DMS53 treated with DMSO at 0.1 percent for 48 hours (cell line): ENCODE data around the gene TNS1.

ENCODE experiments used
- DNase-seq: peaks from one replicate; lab custom pipeline; 2025; ENCODE audit not compliant: unreplicated experiment; lab: John Stamatoyannopoulos, UW

Gene TNS1

GRCh38 chr2:217980591-217980990, 22.2 kb downstream of the TNS1 start:
- DNase-seq: no peak

DNA sequence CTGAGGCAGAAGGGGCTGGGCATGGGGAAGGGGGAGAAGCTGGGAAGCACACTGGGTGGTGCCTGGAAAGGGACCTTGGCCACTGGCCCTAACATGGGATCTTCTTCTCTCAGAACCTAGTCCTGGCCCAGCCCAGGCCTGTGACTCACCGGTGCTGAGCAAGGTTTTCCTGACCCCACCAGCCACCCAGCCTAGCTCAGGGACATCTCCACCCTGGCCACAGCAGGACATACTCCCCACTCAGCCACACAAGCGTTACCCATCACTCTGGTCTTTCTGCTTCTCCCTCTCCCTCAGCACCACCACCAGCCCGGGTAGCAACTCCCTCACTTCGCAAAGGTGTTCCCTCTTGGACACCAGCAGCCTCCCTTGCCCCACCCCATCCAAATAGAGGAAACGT, 22.8 kb downstream of the TNS1 start:
- DNase-seq: no peak

DNA sequence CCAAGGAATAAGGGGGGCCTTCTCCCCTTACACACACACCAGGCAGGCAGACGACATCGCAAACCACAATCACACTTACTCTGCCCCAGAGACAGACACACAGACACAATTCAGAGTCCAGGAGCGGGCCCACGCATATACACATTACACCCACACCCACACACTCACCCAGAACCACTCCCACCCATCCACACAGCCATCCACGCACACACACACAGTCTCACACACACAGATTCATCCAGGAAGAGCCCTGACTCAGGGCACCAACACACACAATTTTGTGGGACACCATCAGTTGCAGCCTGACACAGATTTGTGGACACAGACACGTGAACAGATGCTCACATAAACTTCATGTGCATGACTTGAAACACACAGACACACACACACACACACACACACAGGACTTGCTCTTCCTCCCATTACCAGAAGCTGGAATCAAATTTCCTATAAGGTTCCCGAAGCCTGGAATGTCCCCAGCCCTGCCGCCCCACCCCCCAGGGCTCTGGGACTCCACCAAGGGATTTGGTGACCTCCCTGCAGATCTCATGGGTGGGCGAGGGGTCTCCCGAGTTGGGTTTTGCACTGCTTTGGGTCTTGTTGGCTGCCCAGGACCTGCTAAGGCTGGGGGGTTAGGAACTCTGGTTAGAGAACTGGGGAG, 23.5 kb downstream of the TNS1 start:
- DNase-seq: no peak

GRCh38 chr2:217978536-217979150, 24.2 kb downstream of the TNS1 start:
- no peak for DNase-seq

DNA sequence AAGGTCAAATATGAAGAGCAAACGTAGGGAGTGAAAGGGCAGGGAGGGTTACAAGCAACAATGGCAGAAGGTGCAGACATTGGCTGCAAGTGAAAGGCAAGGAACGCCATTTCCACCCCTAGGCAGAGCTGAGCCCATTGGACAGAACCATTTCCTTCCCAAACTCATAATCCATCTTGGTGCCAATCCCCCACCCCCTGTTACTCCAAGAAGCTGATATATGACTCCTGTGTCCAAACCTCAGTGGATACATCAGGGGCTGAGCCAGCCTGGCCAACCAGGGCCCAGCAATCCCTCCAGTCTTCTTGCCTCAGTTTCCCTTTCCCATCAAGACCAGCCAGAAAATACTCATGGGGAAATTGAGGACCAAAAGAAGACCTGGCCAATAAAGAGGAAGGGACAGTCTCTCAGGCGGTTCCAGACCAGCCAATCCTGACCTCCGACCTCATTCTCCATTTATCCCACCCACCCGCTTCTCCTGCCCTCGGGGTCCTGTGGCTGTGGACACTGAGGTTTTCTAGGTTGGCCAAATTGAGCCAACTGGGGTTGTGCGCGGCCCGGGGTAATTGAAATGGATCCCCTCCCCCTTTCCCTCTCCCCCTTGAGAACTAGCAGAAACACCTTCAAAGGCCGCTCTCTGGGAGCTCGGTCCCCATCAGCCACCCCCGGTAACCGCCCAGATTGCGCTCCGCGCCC, 24.8 kb downstream of the TNS1 start:
- DNase-seq: no peak

DNA sequence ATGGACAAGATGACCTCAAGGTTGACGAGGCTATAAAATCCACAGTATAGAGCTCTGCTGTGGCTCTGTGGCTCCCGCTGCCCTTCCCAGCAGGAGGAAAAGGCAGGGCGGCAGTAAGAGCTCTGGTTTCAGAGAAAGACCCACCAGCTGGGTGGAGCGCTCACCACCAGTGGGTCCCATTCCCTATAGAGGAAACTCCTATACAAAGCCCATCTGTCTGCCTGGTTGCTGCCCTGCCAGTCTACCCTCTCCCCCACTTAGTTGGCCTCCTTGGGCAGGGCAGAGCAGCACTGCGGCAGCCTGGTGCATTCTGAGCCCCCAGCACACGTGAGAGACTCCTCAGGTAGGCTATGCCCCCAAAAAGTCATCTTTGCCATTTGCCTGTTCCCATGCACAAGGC, 26.5 kb downstream of the TNS1 start:
- no peak for DNase-seq

GRCh38 chr2:217975626-217976025, 27.2 kb downstream of the TNS1 start:
- DNase-seq: no peak

GRCh38 chr2:217974389-217975005, 28.3 kb downstream of the TNS1 start:
- no peak for DNase-seq

DNA sequence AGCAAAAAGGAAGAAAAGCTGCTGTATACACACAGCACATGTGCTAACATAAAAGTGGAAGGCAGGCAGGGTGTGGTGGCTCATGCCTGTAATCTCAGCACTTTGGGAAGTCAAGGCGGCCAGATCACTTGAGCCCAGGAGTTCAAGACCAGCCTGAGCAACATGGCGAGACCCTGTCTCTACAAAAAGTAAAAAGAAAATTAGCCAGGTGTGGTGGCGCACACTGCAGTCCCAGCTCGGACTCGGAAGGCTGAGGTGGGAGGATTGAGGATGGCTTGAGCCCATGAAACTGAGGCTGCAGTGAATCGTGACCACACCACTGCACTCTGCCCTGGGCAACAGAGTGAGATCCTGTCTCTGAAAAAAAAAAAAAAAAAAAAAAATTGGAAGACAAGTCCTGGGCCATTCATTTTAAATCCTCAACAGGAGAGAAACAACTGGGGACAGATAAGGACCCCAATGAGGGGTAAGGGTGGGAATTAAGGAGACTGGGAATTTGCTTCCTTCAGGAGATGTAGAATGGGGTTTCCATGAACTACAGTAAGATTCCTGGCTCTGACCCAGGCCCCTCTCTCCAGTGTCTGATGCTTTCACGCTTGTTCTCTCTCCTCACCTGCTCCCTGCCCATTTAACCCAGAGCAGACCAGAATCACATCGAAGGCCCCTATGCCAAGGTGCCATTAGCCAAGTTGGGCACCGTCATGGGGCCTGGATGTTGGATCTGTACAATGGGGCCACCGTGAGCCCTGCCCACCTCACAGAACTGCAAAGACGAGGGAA, 29.6 kb downstream of the TNS1 start:
- no peak for DNase-seq

GRCh38 chr2:217972490-217972889, 30.3 kb downstream of the TNS1 start:
- DNase-seq: no peak

DNA sequence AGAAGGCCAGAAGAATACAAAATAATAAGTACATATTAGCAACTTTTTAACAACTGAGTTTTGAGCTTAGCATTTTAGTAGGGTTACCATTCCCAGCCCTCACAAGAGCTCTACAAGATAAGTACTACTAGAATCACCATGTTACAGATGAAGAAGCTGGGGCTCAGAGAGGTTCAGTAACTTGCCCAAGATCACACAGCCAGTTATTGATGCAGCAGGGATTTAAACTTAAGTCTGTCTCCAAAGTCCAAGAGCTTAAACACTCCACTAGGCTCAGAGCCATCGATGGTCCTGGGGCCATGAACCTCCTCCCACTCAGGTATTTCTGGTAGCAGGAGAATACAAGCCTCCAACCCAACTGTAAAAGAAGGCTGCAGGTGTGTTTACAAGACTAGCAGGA, 30.8 kb downstream of the TNS1 start:
- no peak for DNase-seq

DNA sequence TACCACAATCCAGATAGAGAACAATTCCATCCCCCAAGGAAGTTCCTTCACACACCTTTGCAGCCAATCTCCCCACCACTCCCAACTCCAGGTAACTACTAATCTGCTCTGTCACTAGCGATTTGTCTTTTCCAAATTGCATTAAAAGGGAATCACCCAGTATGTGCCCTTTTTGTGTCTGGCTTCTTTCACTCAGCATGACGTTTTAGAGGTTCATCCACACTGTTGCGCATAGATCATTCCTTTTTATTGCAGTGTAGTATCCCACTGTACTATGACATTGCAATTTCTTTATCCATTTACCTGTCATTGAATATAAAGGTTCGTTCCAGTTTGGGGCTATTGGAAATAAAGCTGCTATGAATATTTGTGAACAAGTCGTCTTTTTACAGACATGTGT, 31.6 kb downstream of the TNS1 start:
- no peak for DNase-seq

DNA sequence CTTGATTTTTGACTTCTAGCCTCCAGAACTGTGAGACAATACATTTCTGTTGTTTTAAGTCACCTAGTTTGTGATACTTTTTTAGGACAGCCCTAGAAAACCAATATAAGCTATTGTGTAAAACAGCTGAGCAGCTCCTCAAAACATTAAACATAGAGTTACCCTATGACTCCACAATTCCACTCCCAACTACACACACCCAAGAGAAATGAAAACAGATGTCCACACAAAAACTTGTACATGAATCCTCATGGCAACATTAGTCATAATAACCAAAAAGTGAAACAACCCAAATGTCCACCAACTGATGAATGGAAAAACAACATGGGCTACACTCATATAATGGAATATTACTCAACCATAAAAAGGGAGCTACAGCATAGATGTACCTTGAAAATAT, 32.6 kb downstream of the TNS1 start:
- no peak for DNase-seq

- no peak for DNase-seq
Measured at GRCh38 chr2:217969588-217969987, 33.2 kb downstream of the TNS1 start.

GRCh38 chr2:217968023-217968422, 34.8 kb downstream of the TNS1 start:
- no peak for DNase-seq

GRCh38 chr2:217966423-217967070, 36.2 kb downstream of the TNS1 start:
- DNase-seq: no peak

GRCh38 chr2:217964275-217965161, 38.3 kb downstream of the TNS1 start:
- DNase-seq: no peak

DNA sequence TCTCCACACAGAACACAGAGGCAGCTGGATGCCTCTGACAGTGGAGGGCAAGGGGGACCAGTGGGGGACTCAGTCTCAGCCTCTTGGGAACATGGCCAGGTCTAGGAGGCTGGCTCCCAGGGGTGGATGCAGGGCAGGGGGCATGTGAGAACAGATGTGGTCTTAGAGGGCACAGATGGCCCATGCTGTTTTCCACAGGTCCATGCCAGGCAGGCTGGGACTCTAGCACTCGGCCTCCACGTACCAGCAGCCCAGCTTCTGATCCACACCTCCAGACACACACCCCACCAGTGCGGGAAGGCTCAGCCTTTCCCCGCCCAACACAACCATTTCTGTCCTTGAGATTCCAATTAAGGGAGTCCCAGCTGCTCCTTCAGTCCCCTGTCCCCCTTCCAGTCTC, 42.4 kb downstream of the TNS1 start:
- no peak for DNase-seq

DNA sequence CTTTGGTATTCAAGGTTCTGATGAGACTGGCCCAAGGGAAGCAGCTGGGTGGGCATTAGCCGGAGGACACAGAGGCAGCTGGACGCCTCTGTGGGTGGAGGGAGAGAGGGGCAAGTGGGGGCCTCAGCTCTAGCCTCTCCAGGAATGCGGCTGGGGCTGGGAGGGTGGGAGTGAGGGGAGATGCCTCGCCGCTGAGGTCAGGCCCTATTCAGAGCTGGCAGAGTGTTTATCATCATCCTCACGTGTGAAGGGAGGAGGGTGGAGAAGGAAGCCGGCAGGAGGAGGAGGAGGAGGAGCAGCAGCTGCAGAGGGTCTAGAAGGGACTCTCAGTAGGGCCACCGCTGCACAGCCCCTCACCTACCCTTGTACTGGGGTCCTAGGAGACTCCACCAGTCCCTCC, 43.1 kb downstream of the TNS1 start:
- DNase-seq: no peak

DNA sequence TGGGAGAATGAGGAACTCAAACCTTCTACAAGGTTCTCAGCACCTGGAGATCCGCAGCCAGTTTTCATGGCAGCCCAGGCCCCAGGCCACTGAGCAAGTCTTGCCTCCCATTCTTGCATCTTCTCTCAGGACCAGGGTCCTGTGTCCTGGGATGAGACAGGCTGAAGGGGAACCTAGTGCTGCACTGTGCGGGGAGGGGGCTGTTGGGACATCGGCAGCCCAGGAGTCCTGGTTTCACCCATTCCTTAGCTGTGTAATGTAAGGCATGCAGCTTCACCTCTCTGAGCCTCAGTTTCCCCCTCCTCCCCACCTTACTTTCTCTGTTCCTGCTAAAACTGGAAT, 43.9 kb downstream of the TNS1 start:
- DNase-seq: no peak
